Activated naive CD4-positive, alpha-beta T cell (primary cell): ENCODE measurements around the gene CFTR.
"Not testable (repeated sequence)": the region's sequence is repeated elsewhere in the genome, so short reads cannot be mapped to it uniquely, and the experiment has no call there.

Experiments
- DNase-seq, 4 experiments: peaks; one replicate each; lab custom pipeline; 2025; lab: John Stamatoyannopoulos, UW

Gene CFTR

DNA sequence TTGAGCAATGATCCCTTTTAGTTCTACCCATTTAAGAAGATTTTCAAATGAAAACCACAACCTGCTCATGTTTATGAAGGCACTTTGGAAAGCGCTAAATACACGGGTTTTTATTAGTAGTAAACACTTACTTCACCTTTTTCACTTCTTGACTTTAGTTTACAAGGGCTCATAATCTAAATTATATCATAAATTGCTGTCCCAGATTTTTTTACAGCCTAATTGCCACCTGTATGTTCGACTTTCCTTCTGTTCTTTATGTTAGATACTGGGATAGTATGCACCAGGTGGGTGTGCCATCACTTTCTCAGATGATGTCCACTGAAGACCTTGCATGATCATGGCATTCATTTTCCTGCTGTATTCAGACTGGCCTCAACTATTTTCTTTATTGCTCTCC lies 22.5 kb downstream of the CFTR start:
- no peak for DNase-seq

DNA sequence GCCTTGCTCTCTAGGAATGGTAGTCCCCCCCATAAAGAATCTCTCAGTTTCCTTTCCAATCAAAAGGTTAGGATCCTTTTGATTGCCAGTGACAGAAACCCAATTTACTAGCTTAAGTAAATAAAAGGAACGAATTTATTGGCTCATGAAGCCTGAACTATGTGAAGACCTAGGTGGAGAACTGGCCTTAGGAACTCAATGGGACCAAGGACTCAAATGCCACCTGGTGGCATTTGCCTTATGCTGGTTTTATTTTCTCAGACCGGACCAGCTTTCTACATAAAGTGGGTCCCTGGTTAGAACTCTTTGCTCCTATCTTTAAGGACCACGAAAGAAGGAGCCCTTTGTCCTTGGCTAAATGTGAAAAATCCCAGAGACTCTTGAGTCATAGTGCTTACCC lies 25.4 kb downstream of the CFTR start:
- no peak for DNase-seq

DNA sequence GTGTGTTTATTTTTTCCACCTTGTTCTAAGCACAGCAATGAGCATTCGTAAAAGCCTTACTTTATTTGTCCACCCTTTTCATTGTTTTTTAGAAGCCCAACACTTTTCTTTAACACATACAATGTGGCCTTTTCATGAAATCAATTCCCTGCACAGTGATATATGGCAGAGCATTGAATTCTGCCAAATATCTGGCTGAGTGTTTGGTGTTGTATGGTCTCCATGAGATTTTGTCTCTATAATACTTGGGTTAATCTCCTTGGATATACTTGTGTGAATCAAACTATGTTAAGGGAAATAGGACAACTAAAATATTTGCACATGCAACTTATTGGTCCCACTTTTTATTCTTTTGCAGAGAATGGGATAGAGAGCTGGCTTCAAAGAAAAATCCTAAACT lies 28.9 kb downstream of the CFTR start:
- no peak for DNase-seq

GRCh38 chr7:117517194-117517593 lies 37.4 kb downstream of the CFTR start:
- DNase-seq = not testable (repeated sequence)

DNA sequence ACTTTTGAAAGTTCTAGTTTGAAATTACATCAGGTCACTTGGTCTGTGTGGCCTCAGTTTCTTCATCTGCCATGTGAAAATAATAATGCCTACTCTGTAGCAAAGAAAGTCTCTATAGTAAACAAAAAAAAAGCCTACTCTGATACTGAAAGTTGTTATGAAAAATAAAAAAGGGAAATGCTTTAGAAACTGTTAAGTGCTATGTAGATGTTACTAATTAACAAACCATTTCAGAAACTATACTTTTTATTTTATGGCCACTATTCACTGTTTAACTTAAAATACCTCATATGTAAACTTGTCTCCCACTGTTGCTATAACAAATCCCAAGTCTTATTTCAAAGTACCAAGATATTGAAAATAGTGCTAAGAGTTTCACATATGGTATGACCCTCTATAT lies 50.6 kb downstream of the CFTR start:
- DNase-seq = no peak

DNA sequence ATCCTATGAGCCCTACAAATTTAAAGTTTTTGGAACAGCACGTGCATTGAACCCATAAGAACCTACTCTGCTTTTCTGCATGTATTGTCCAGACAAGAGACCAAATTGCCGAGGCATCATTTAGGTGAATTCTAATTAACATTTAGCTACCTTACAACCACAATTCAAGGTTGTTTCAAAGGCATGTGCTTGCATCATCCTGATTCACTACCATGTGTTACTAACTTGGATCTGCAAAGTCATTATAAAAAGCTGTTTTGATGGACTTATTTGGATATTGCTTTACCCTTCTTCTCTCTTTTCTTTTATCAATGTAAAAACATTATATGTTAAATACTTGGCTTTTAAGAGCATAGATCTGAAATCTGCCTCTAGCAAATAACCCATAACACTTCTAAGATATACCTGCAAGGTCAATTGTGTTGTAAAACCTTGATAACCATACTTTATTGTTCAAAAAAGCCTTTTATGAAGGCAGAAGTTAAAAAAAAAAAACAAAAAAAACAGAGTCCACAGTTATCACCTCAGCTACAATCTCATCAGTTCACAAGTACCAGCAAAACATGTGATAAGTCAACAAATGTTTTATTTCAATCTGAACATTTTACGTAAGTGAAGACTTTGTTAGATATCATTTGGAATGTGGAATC lies 51.9 kb downstream of the CFTR start:
- no peak for DNase-seq

GRCh38 chr7:117538053-117538452 lies 58.2 kb downstream of the CFTR start:
- DNase-seq = no peak

- no peak for DNase-seq
Measured at GRCh38 chr7:117544061-117544460, 64.2 kb downstream of the CFTR start.

- DNase-seq = no peak
Measured at GRCh38 chr7:117548035-117548434, 68.2 kb downstream of the CFTR start.

DNA sequence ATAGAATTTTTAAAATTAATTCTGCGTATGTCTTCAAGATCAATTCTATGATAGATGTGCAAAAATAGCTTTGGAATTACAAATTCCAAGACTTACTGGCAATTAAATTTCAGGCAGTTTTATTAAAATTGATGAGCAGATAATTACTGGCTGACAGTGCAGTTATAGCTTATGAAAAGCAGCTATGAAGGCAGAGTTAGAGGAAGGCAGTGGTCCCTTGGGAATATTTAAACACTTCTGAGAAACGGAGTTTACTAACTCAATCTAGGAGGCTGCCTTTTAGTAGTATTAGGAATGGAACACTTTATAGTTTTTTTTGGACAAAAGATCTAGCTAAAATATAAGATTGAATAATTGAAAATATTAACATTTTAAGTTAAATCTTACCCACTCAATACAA lies 70.8 kb downstream of the CFTR start:
- no peak for DNase-seq

- DNase-seq = no peak
Measured at GRCh38 chr7:117552660-117553059, 72.8 kb downstream of the CFTR start.

GRCh38 chr7:117555260-117555659 lies 75.4 kb downstream of the CFTR start:
- DNase-seq = no peak

DNA sequence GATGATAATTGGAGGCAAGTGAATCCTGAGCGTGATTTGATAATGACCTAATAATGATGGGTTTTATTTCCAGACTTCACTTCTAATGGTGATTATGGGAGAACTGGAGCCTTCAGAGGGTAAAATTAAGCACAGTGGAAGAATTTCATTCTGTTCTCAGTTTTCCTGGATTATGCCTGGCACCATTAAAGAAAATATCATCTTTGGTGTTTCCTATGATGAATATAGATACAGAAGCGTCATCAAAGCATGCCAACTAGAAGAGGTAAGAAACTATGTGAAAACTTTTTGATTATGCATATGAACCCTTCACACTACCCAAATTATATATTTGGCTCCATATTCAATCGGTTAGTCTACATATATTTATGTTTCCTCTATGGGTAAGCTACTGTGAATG lies 79.6 kb downstream of the CFTR start:
- no peak for DNase-seq

GRCh38 chr7:117560030-117560429 lies 80.2 kb downstream of the CFTR start:
- DNase-seq = no peak

GRCh38 chr7:117562759-117563158 lies 82.9 kb downstream of the CFTR start:
- no peak for DNase-seq

GRCh38 chr7:117564080-117564479 lies 84.3 kb downstream of the CFTR start:
- no peak for DNase-seq

GRCh38 chr7:117564627-117565026 lies 84.8 kb downstream of the CFTR start:
- no peak for DNase-seq

- DNase-seq = no peak
Measured at GRCh38 chr7:117565226-117565625, 85.4 kb downstream of the CFTR start.

- DNase-seq = no peak
Measured at GRCh38 chr7:117567781-117568180, 88.0 kb downstream of the CFTR start.

DNA sequence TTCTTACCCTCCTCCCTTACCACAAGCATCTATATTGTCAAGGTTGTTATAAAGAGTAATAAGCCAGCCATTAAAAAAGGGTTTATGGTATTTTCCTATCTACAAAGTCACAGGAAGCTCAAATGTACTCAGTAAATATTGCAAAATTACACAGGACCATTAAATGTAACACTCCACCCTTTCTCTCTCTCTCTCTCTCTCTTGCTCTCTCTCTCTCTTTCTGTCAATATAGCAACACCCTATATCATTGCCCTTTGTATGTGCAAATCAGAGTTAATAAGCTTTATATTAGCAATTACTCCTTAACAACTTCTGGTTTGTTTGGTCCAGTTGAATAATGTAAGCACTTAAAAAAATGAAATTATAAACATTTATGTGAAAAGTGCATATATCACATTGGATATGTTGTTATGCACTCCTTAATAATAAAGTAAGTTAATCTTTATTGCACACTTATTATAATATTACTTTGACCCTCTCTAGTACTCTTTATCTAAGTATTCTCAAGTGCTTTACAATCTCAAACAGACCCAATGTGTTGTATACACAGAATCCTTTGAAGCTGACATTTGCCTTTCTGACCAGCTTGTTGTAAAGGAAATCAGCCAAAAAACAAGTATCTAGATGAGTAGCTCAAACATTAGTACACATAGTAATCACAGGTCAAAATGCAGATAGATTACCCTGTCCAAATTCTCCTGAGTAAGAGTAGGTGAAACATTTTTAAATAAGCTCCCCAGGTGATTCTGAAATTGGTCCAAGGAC lies 93.2 kb downstream of the CFTR start:
- DNase-seq = no peak

- no peak for DNase-seq
Measured at GRCh38 chr7:117581424-117581823, 101.6 kb downstream of the CFTR start.

GRCh38 chr7:117582219-117582704 lies 102.4 kb downstream of the CFTR start:
- DNase-seq = no peak

- DNase-seq = no peak
Measured at GRCh38 chr7:117587931-117588330, 108.1 kb downstream of the CFTR start.

DNA sequence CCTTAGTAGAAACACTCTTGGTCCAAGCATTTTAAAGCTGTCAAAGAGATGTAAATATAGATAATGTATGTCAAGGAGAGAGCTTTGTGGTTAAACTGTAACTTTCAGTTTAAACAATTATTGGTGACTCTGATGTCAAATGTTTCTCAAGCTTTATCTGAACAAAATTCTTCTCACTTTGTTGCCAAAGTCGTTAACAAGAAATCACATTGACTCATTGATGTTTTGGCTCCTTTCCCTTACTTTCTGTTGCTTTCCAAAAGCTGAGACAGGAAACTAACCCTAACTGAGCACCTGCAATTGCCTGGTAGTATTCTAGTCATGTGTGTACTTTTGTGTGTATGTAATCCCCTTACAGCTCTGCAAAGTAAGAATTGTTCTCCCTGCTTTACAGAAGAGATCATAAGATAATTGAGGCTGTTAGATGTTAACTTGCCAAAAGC lies 108.5 kb downstream of the CFTR start:
- DNase-seq = no peak
